ENCODE measurements around the gene SASH3.

The SASH3 gene

DNA sequence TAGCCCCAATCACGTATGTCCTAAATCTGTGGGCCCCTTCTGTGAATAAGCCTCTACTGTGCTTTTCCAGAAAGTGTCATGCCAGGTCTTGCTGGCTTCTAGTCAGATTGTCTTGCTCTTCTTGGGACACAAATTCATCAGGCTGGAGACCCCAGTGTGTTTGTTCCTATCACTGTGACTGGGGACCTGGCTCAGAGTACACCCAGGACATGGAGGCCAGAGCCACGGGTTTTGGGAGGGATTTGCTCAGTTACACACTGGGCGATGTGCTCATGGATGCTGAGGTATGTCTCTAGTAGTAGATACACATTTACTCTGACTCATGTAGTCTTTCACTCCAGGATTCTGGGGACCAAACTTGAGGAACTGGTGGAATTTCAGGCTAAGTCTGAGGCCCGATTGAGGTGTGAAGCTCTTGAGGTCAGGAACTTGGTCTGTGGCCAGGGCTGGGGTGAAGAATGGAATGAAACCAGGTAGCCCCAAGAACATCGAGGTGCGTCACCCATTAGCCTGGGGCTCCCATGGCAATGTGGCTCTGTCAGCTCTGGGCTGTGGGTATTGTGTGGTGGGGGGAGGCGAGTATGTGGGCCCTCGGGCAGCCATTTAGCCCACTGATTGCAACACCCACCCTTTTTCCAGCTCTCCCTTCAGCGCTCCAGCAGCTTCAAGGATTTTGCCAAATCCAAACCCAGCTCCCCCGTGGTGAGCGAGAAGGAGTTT, 7.7 kb downstream of the SASH3 start:
- in situ Hi-C loops (cut with HindIII; ENCODE audit: low sequenced_read_pairs), result no loop called here

DNA sequence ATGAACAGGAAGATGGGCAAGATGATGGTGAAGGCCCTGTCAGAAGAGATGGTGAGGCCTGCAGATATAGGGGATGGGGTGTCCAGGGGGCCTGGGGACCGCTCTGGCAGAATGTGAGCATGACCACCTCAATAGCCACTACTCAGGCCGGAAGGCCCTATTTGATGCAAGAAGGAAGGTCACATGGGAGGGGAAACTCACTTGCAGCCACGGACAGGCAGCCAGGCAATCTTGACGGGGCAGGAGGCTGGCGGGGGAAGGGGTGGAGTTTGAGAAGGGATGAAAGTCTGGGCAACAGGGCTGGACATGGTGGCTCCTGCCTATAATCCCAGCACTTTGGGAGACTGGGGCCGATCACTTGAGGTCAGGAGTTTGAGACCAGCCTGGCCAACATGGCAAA, 8.8 kb downstream of the SASH3 start:
- TF ChIP-seq, protein P1, sequence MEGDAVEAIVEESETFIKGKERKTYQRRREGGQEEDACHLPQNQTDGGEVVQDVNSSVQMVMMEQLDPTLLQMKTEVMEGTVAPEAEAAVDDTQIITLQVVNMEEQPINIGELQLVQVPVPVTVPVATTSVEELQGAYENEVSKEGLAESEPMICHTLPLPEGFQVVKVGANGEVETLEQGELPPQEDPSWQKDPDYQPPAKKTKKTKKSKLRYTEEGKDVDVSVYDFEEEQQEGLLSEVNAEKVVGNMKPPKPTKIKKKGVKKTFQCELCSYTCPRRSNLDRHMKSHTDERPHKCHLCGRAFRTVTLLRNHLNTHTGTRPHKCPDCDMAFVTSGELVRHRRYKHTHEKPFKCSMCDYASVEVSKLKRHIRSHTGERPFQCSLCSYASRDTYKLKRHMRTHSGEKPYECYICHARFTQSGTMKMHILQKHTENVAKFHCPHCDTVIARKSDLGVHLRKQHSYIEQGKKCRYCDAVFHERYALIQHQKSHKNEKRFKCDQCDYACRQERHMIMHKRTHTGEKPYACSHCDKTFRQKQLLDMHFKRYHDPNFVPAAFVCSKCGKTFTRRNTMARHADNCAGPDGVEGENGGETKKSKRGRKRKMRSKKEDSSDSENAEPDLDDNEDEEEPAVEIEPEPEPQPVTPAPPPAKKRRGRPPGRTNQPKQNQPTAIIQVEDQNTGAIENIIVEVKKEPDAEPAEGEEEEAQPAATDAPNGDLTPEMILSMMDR (IDR thresholded peaks at IDR 0.05; ENCODE audit: low read depth, low read length), result no peak
- no peak overlapping the region for H3K4me3 ChIP-seq (ENCODE audit: low read depth, low read length)
- no peak for DNase-seq (ENCODE audit: low read depth, low spot score)
- in situ Hi-C loops (cut with HindIII; ENCODE audit: low sequenced_read_pairs), result no loop called here

More for the DNA sequence above, 7.7 kb downstream of the SASH3 start:
- no peak overlapping the region for H3K4me3 ChIP-seq (ENCODE audit: low read depth, low read length)
- TF ChIP-seq, protein P1 (IDR thresholded peaks at IDR 0.05; ENCODE audit: low read depth, low read length), result no peak
- DNase-seq (ENCODE audit: low read depth, low spot score), result no peak

DNA sequence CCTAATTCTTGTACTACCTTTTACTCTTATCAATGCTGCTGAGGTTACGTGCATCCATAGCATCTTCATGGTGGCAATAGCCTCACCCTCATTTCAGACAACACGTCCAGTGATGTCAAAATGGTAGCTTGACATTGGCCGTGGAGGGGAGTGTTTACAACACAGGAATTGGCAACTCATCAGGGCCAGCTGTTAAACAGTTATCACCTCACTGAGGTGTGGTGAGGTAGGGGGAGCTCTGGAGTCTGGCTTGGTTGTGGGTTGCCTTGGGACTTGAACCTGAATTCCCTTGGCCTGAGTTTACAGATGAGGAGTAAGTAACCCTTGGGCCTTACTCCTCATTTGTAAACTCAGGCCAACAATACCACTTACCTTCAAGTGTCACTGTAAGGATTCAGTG, 10.4 kb downstream of the SASH3 start:
- TF ChIP-seq, protein P1 (IDR thresholded peaks at IDR 0.05; ENCODE audit: low read depth, low read length), result no peak
- in situ Hi-C loops (cut with HindIII; ENCODE audit: low sequenced_read_pairs), result no loop called here
- H3K4me3 ChIP-seq (ENCODE audit: low read depth, low read length), result no peak overlapping the region
- DNase-seq (ENCODE audit: low read depth, low spot score), result no peak

DNA sequence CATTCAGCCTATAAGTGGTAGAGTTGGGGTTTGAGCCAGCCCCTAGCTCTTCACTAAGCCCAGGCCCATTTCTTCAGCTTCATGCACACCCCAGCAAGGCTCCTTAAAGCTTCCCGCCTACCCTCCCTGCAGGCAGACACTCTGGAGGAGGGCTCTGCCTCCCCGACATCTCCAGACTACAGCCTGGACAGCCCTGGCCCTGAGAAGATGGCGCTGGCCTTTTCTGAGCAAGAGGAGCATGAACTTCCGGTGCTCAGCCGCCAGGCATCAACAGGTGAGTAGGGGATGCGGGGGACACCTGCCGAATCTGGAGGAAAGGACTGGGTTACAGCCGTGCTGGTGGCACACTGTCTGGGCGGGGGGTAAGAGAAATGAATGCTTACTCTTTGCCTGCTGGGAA, 11.1 kb downstream of the SASH3 start:
- in situ Hi-C loops (cut with HindIII; ENCODE audit: low sequenced_read_pairs), result no loop called here
- TF ChIP-seq, protein P1 (IDR thresholded peaks at IDR 0.05; ENCODE audit: low read depth, low read length), result no peak
- H3K4me3 ChIP-seq (ENCODE audit: low read depth, low read length), result no peak overlapping the region
- no peak for DNase-seq (ENCODE audit: low read depth, low spot score)

DNA sequence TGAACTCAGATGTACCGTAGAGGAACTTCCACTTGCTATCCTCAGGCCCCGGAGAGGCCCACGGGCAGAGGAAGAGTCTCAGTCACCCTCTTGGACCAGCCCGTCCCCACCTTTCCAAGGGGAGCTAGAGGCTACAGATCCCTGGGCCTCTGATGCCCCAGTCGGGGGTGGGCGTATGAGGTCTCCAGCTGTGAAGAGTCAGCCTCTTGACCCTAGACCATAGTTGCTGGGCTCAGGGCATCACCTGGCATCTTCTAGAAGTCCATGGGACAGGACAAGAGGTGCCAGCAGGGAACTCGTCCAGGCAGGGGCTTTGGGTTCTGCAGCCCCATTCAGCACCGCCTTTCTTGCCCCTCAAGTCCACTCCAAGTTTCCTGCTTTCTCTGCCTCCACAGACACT, 11.6 kb downstream of the SASH3 start:
- TF ChIP-seq, protein P1 (IDR thresholded peaks at IDR 0.05; ENCODE audit: low read depth, low read length), result no peak
- no peak overlapping the region for H3K4me3 ChIP-seq (ENCODE audit: low read depth, low read length)
- no peak for DNase-seq (ENCODE audit: low read depth, low spot score)
- in situ Hi-C loops (cut with HindIII; ENCODE audit: low sequenced_read_pairs), result no loop called here

DNA sequence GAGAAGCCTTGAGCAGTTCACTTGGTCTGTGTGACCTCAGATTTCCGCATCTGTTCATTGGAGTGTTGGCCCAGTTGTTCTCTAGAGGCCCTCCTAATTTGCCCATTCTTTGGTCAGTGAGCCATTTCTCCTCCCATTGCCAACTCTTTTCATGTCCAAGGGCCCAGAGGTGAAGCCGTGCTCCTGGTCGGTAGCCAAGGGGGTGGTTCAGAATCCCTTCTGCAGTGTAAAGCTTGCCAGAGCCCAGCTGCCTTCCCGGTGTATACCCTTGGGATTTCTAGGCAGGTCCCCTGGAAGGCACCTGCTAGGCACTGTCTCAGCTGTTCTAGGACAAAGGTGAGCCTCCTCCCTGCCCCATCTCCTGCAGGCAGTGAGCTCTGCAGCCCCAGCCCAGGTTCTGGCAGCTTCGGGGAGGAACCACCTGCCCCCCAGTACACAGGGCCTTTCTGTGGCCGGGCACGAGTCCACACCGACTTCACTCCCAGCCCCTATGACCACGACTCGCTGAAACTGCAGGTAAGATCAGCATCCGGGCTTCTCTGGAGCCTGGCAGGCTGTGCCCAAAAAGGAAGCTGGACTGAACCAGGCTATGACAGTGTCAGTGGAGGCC, 12.3 kb downstream of the SASH3 start:
- no peak for DNase-seq (ENCODE audit: low read depth, low spot score)
- TF ChIP-seq, protein P1 (IDR thresholded peaks at IDR 0.05; ENCODE audit: low read depth, low read length), result no peak
- in situ Hi-C loops (cut with HindIII; ENCODE audit: low sequenced_read_pairs), result no loop called here

More for the DNA sequence above, 12.3 kb downstream of the SASH3 start:
- H3K4me3 ChIP-seq (ENCODE audit: low read depth, low read length), result no peak overlapping the region
